GM19467 (cell line): ENCODE results near the gene AGAP1.

Experiments used
- ATAC-seq: cut with Tn5 transposase; IDR thresholded peaks from one replicate; pipeline ENCODE4 v1.9.1; 2021; ENCODE audit warnings: mild to moderate bottlenecking, moderate library complexity; ENCODE audit not compliant: unreplicated experiment

The AGAP1 gene

DNA sequence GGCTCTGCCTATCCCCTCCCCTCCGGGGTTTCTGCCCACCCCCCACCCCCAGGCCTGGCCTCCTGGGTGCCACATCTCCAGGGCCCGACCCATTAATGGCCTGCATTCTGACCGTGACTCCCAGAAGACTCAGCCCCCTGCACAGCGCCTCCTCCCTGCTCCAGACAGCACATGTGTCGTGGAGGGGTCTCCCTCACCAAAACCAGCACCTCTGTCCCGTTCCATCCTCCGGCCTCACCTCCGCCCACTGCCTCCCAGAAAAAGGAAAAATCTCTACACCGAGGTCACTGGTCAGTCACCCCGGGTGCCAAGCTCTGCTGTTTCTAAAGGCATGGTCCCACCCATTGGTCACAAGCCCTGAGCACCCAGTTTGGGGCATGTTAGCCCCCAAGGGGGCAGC lies 609.1 kb downstream of the AGAP1 start:
- no peak for ATAC-seq

- ATAC-seq, result no peak
These were observed 610.1 kb downstream of the AGAP1 start for GRCh38 chr2:236103981-236104380.

DNA sequence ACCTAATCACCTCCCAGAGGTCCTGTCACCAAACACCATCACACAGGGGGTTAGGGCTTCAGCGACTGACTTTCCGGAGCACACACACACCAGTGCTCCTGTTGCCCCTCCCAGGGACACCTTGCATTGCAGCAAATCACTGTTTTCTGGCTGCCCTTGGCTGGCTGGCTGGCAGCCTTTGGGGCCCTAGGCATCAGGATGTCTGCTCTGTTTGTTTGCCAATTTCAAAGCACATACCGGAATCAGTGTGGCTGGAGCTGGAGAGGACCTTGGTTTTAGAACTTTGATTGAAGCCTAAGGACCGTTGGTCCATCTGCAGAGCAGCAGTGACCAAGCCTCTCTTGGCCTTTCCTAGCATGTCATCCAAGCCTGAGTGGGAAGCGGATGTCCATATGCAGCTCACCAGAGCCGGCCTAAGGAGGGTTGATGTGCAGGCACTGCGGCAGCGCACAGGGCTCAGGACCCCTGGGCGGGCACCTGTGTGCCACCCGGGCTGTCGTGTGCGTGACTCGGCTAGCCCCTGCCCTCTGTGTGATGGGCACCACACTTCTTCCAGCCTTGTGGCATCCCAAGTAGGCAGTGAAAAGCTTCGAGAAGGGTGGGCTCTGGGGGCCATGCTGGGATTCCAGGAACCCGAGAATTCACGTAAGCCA lies 612.2 kb downstream of the AGAP1 start:
- ATAC-seq, result no peak

DNA sequence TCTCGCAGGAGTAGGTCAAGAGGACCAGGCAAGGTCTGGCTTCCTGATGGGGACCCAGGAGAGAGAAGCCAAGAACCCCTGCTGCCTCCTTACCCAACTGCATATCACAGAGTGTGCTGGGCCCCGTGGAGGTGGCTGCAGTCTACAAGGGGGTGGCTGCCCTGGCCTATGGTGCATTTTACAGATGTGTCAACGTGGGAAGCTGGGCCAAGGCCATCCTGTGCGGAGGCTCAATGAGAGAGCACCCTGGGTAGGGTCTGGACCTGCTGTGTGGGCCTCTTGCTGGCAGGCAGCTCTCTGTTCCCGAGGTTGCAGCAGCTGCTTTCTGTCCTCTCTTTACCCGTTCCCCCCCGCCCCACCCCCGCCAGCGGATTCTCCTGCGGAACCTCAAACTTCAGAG lies 612.9 kb downstream of the AGAP1 start:
- no peak for ATAC-seq

DNA sequence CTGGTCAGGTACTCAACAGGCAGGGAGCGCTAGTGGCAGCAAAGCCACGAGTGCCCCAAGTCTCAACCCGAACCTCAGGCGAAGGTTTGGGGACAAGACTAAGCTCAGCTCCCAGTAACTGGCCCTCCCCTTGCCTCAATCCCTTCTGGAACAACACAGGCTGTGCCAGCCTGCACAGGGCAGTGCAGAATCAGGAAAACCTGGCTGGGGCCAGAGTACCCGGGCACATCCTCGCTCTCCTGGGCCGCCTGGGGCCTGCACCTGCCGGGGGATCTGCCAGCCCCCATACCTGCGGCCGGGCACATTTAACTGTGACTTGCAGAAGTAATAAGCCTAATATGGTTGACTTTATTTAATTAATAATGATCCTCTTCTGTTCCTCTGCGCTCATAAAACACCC lies 613.7 kb downstream of the AGAP1 start:
- ATAC-seq, result no peak

DNA sequence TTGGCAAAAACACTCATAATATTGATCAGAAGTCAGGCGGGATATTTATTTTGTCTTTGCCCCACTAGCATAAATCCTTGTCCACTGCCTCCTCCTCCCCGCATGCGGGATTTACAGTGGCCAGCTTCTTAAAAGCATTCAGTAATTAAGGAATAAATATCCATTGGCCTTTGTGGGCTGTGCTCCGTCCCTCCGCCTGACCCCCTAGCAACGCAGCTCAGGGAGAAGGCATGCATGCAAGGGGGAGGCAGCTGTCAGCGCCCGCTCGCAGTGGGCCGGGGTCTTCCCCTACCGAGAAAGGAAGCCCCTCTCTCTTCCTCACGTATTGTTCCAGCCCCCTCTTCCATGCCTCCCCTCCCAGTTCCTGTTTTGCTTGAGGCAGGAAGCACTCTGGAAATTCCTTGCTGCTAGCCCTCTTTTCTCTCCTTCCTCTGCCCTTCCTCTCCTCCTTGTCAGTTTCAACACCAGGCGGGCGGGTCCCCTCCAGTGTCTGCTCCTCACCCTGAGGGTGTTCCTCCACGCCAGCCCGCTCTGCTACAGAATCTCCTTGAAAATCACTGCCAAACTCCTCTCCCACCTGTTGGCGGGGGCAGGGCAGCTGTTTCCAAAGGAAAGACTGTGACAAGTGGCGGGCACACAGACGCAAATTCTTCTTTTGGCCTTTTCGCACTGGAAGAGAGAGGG lies 614.2 kb downstream of the AGAP1 start:
- ATAC-seq, result no peak

GRCh38 chr2:236109061-236109460 lies 615.2 kb downstream of the AGAP1 start:
- ATAC-seq, result no peak

GRCh38 chr2:236109473-236109872 lies 615.6 kb downstream of the AGAP1 start:
- no peak for ATAC-seq

DNA sequence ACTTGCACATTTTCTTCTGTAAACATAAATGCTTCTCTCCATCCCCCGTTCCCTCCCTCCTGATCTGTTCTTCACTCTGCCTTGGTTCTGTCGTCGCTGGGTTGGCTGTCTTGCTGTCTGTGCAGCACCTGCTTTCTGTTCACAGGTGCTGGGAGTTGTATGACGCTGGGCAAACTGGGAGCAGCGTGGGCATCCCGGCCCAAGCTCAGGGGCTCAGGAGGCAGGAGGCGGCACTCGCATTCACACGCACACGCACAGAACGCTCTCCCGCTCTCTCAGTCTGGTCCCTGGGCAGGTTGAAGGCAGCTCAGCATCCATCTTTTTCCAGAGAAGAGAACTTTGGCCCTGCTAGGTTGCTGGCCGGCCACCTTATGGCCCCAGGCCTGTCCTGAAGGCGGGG lies 618.6 kb downstream of the AGAP1 start:
- ATAC-seq, result no peak

GRCh38 chr2:236113425-236113824 lies 619.6 kb downstream of the AGAP1 start:
- no peak for ATAC-seq

- no peak for ATAC-seq
These were observed 620.1 kb downstream of the AGAP1 start for GRCh38 chr2:236113948-236114347.

DNA sequence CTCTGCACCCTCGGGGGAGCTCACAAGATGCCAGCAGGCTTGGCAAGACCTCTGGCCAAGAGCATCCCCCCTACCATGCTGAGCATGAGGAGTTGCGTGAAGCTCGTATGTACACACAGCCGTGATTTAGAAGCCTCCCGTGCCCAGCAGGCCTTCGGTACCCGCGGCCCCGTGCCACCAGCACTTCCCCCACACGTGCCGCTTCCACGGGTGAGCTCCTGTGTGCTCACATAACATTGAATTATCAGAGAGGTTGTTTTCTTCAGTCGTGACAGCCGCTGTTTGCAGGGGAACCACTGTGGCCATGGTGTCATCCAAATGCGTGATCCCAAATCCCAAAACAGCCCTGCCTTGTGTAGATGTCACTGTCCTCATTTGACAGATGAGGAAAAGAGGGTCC lies 621.1 kb downstream of the AGAP1 start:
- no peak for ATAC-seq

GRCh38 chr2:236117401-236117800 lies 623.6 kb downstream of the AGAP1 start:
- no peak for ATAC-seq

GRCh38 chr2:236117861-236118269 lies 624.0 kb downstream of the AGAP1 start:
- ATAC-seq, result no peak

DNA sequence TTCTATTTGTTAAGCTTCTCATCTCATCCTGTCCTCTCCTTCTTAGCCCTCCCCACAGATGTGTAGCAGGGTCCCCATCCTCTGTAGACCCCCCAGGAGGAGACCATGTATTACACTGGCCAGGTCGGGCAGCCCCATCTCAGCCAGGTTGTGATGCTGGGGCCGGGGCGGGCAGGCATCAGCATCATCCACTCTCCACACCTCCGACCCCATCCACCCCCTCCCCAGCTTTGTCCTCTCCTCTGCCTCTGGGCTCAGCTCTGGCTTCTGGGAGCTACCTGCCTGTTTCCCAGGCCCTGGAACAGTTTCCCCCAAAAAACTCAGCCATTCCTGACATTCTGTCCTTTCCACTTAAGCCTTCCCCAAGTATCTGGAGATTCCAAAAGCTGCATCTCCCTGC lies 625.2 kb downstream of the AGAP1 start:
- no peak for ATAC-seq

DNA sequence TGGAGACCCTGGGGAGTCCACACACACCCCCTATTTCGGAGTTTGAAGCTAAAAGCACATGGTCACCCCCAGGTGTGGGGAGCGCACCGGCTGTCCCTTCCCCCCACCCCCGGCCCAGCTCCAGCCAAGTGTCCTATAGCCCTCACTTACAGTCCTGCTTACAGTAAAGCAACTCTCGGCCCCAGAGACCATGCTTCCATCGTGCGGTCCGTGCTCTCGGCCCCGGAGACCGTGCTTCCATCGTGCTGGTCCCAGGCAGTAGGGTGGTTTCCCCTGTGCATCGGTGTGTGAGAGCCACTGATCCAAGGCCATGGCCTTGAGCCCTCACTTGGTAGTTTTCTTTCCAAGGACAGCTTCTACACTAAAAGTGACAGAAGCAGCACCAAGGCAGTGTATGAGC lies 625.6 kb downstream of the AGAP1 start:
- no peak for ATAC-seq

- ATAC-seq, result no peak
These were observed 626.3 kb downstream of the AGAP1 start for GRCh38 chr2:236120141-236120601.

DNA sequence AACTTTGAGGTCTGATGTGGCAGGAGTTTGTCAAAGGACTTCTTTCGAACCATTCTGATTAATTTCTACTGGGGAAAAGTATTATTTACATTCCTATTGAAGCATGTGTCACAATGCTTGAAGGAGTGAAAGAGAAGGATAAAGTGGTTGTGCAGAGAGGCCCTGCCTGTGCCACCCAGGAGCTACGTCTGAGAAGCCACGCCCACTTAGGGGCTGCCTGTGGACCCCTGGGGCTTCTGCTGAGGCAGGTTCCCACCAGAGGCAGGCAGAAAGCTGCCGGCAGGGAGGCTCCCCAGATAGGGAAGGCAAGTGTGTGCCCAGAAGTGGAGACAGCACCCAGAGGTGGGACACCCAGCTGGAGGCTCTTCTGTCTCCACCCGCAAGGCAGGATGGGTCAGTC lies 627.0 kb downstream of the AGAP1 start:
- no peak for ATAC-seq

GRCh38 chr2:236121546-236121945 lies 627.7 kb downstream of the AGAP1 start:
- no peak for ATAC-seq

DNA sequence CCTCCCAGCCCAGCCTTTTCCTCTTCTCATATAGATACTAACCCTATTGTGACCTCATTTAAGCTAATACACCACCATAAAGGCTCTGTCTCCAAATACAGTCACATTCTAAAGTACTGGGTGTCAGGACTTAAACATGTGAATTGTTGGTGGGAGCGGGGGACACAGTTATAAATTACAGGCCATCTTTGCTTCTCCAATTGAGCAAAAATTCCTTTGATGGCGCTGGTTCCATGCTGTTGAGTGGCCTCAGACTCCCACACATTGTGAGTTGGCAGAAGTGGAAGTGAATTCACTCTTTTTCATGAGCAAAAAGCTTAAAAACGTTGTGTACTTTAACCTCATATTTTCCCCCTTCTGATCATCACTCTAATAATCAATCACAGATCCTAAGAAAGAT lies 628.4 kb downstream of the AGAP1 start:
- no peak for ATAC-seq

DNA sequence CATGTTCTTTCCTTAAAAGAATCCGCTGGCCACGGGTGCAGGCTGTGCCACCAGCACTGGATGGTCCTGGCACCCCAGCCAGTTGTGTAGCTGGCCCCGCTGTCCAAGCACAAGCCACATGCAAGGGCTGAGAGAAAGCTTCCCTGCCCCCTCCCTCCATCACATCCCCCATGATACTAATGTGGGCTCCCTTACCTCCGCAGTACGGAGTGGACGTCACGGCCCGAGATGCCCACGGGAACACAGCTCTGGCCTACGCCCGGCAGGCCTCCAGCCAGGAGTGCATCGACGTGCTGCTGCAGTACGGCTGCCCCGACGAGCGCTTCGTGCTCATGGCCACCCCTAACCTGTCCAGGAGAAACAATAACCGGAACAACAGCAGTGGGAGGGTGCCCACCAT lies 629.9 kb downstream of the AGAP1 start:
- ATAC-seq, result no peak

DNA sequence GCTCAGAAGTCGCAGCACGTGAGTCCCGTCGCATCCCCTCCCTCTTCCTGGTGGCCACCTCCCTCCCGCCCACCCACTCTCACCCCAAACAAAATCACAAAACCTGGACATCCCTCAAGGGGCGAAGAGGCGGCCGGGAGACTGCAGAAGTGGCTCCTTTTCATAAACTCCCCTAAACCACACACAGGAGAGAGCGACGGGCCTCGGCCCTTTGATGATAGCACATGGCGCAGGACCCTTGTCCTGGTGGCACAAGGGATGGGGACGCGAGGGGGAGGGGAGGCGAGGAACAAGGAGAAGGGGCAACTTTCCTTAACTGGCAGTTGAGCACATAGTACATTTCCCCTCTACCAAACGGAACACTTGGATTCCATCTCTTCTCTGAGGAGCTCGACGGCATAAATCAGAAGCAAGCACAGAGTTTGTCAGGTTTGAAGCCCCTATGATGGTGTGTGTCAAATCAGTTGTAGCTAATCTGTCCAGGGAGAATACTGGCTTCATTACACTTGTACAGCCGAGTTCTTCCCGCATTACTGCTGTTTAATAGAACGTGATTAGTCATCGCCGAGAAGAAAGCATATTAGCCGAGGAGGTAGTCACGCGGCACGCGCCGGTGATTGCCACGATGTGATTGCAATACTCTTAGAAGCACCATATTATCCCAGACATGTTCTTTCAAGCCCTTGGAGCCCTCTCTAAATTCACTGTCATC lies 630.5 kb downstream of the AGAP1 start:
- no peak for ATAC-seq
